Activated CD4-positive, alpha-beta T cell treated with anti-CD3 and anti-CD28 coated beads for 48 hours (primary cell): Measurements from ENCODE around the gene TNNT2.
A peak's percentile ranks its signal among the peaks of the same experiment; 100 is the strongest.

Source experiments
- DNase-seq: peaks from one replicate; pipeline ENCODE4 v3.0.0-alpha.2; 2020

The TNNT2 gene

DNA sequence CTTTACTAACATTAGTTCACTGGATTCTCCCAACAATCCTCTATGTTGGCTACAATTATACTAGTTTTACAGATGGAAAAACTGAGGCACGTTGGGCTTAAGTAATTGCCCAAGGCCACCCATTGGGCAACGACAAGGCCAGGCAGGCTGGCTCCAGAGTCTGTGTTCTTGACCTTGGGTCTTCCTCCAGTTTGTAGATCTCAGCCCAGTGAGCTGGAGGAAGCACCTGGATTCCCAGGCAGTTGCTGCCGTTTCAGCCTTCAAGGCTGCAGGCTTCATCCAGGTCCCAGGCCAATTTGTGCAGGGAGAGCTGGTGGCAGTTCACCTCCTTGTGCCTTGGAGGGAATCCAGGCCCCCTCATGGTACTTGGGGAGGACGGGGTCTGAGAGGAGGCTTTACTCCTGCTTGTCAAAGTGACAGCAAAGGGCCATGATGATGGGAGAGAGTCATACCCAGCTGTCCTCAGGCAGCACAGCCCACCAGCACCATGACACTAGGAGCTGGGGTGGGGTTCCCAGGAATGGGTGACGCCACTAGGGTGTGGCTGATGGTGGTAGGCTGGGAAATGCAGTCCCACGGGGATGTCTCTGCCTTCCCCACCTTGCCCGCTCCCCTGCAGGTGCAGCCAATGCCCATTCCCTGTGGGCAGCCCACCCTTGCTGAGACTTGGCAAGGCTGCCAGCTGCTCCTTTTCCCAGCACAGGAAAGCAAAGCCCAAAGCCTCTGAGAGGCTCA, 67.1 kb downstream of the TNNT2 start:
- no peak for DNase-seq

DNA sequence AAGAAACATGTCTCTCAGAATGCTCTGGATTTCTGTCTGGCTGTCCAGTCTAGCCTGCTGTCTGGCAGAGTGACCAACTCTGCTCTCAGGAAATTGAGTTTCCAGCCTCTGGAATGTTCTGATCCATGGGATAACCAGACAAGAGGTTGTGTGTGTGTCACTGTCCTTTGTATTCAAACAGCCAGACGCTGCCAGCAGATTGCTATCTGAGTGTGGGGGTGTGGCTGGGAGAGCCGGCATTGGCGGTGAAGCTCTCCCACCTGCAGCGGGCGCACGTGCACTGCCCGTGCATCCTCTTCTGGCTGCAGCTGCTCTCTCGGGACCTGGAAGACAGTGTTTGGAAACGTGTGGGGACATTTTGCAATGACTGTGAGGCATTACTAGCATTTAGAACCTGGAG, 68.1 kb downstream of the TNNT2 start:
- DNase-seq = peak; percentile 20
